Liver (tissue), 9 donors: ENCODE measurements around the gene ZP4. TPM values are rescaled to one million over a fixed set of nuclear protein-coding genes. Genes with fewer than 3 reads are reported as not detected.

Experiments
- DNase-seq: peaks from one replicate; pipeline ENCODE4 v3.0.0-alpha.2; 2017; ENCODE audit warnings: low spot score
- H3K27ac ChIP-seq, 2 donors: one replicate each; pipeline ENCODE4 v1.7.0; 2013; ENCODE audit warnings: inconsistent platforms in 2 of 2, low read length in 2 of 2, control low read depth in 1 of 2, low read depth in 1 of 2, mild to moderate bottlenecking in 1 of 2
- H3K27me3 ChIP-seq, 4 donors: one replicate each; pipeline versions ENCODE4 v1.6.1 to v1.7.0; 2013; ENCODE audit warnings: low read length in 3 of 4, inconsistent platforms in 1 of 4, mild to moderate bottlenecking in 1 of 4, moderate library complexity in 1 of 4; ENCODE audit not compliant: control insufficient read depth in 4 of 4, insufficient read depth in 4 of 4
- H3K36me3 ChIP-seq, 4 donors: one replicate each; pipeline versions ENCODE4 v1.6.1 to v1.7.0; 2013; ENCODE audit warnings: low read length in 3 of 4, mild to moderate bottlenecking in 3 of 4, low read depth in 1 of 4, moderate library complexity in 1 of 4; ENCODE audit not compliant: control insufficient read depth in 4 of 4, insufficient read depth in 3 of 4
- H3K4me1 ChIP-seq, 4 donors: one replicate each; pipeline versions ENCODE4 v1.6.1 to v1.7.0; 2013; ENCODE audit warnings: low read length in 3 of 4, mild to moderate bottlenecking in 3 of 4, moderate library complexity in 1 of 4; ENCODE audit not compliant: control insufficient read depth in 4 of 4, insufficient read depth in 4 of 4
- H3K4me3 ChIP-seq, 3 donors: one replicate each; pipeline versions ENCODE4 v1.6.1 to v1.7.0; 2013; ENCODE audit warnings: low read length in 3 of 3, control low read depth in 1 of 3, low read depth in 1 of 3, mild to moderate bottlenecking in 1 of 3
- H3K9ac ChIP-seq, 2 donors: one replicate each; pipeline ENCODE4 v1.7.0; 2013; ENCODE audit warnings: low read length in 2 of 2, mild to moderate bottlenecking in 2 of 2, moderate library complexity in 2 of 2, control low read depth in 1 of 2, low read depth in 1 of 2
- H3K9me3 ChIP-seq, 4 donors: one replicate each; pipeline versions ENCODE4 v1.6.1 to v1.7.0; 2013; ENCODE audit warnings: low read length in 3 of 4; ENCODE audit not compliant: control insufficient read depth in 4 of 4
- ATF3 ChIP-seq: IDR thresholded peaks from 2 replicates; pipeline ENCODE4 v1.6.1; 2016; ENCODE audit warnings: antibody characterized with exemption
- EGR1 ChIP-seq, 2 donors: IDR thresholded peaks; 2 replicates each; pipeline ENCODE4 v1.6.1; 2016 to 2018; ENCODE audit warnings: antibody characterized with exemption in 2 of 2, low read depth in 2 of 2
- FOXA1 ChIP-seq: IDR thresholded peaks from 2 replicates; pipeline ENCODE4 v1.6.1; 2016; ENCODE audit warnings: antibody characterized with exemption
- FOXA2 ChIP-seq: IDR thresholded peaks from 2 replicates; pipeline ENCODE4 v1.6.1; 2016; ENCODE audit warnings: antibody characterized with exemption
- GABPA ChIP-seq, 2 donors: IDR thresholded peaks in 1 of 2; conservative IDR thresholded peaks in 1 of 2; 2 replicates each; pipeline ENCODE4 v1.6.1; 2016; ENCODE audit warnings: antibody characterized with exemption in 2 of 2, mild to moderate bottlenecking in 1 of 2, moderate library complexity in 1 of 2
- HNF4G ChIP-seq: IDR thresholded peaks from 2 replicates; pipeline ENCODE4 v1.6.1; 2016; ENCODE audit warnings: antibody characterized with exemption
- JUND ChIP-seq, 2 donors: IDR thresholded peaks; 2 replicates each; pipeline ENCODE4 v1.6.1; 2016; ENCODE audit warnings: antibody characterized with exemption in 2 of 2
- NR2F2 ChIP-seq: IDR thresholded peaks from 2 replicates; pipeline ENCODE4 v1.6.1; 2016; ENCODE audit warnings: antibody characterized with exemption
- RAD21 ChIP-seq, 2 donors: IDR thresholded peaks; 2 replicates each; pipeline ENCODE4 v1.6.1; 2016; ENCODE audit warnings: antibody characterized with exemption in 2 of 2, mild to moderate bottlenecking in 2 of 2
- REST ChIP-seq: IDR thresholded peaks from 2 replicates; pipeline ENCODE4 v1.6.1; 2016; ENCODE audit warnings: antibody characterized with exemption, mild to moderate bottlenecking
- RXRA ChIP-seq, 2 donors: IDR thresholded peaks; 2 replicates each; pipeline ENCODE4 v1.6.1; 2017 to 2018; ENCODE audit warnings: antibody characterized with exemption in 2 of 2, mild to moderate bottlenecking in 1 of 2
- SP1 ChIP-seq: IDR thresholded peaks from 2 replicates; pipeline ENCODE4 v1.6.1; 2018; ENCODE audit warnings: antibody characterized with exemption, mild to moderate bottlenecking
- WGBS: extraction: QIAGEN DNeasy Blood & Tissue Kit; methylation state at CpG from one replicate; pipeline ENCODE4 v1.1.7; 2013; 5-methylcytosine and 5-hydroxymethylcytosine counted together
- polyA plus RNA-seq, 2 donors: library from polyadenylated mRNA; stranded (reverse) in 1 of 2; unstranded in 1 of 2; fragments of 200-250 nt in 1 of 2; fragments of >200 nt in 1 of 2; fragmentation: Nextera tagmentation in 1 of 2; extraction: Ambion mirVana in 1 of 2; gene quantifications; one replicate each; pipeline versions ENCODE4 v1.2.1 to v1.2.3, GENCODE V29; 2013 to 2015
- total RNA-seq, 2 donors: library from RNA; depleted of rRNA; stranded (reverse); fragments of >200 nt; gene quantifications; one replicate each; pipeline ENCODE4 v1.2.3, GENCODE V29; 2014
- TF ChIP-seq, protein P1 (sequence below): IDR thresholded peaks from 2 replicates; pipeline ENCODE4 v1.6.1; 2016; ENCODE audit warnings: antibody characterized with exemption
- TF ChIP-seq, protein P2 (sequence below): fragments of 150-350 bp; IDR thresholded peaks from 2 replicates; pipeline ENCODE4 v1.5.1; 2017; ENCODE audit warnings: improper control_type of control experiment, low read depth, low read length; ENCODE audit not compliant: missing input control
- donor health status: healthy.
- donor health status: healthy.
- donor health status: healthy.
- donor health status: healthy.
- donor health status: healthy.

ZP4 gene
- total and polyA plus RNA-seq, 4 donors: not detected

DNA sequence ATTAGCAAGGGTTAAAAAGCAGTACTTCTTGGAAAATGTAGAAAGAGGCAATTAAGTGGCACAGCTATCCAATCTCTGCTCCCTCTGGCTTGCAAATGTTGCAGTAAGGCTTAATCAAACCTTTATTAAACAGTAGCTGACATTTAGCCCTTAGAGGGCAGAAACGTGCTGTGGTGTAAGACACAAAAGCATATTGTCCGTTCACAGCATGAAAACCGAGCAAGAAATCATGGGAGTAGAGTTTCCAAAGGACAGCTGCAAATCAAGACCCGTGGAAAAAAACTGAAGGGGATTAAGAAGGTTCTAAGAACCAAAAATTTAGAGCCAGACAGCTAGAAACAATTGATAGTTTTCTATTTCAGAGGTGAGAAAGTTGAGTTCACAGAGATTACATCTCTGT lies 13.1 kb downstream of the ZP4 start:
- H3K36me3 ChIP-seq: no peaks in the 10 kb centered on the region
- no peak for TF ChIP-seq ATF3
- no peak for TF ChIP-seq FOXA1
- TF ChIP-seq JUND (IDR thresholded peaks at IDR 0.05): no peak
- no peak overlapping the region for H3K4me3 ChIP-seq
- H3K27me3 ChIP-seq: peaks cover 0 to 4% (median 1%) of the 10 kb centered on the region in 4 donors
- DNase-seq: no peak
- 49% methylated on average over 4 of the region's 4 CpGs for WGBS
- no peaks in the 10 kb centered on the region for H3K4me1 ChIP-seq
- H3K9me3 ChIP-seq: no peaks in the 10 kb centered on the region
- H3K9ac ChIP-seq: no peak overlapping the region
- no peak overlapping the region for H3K27ac ChIP-seq

DNA sequence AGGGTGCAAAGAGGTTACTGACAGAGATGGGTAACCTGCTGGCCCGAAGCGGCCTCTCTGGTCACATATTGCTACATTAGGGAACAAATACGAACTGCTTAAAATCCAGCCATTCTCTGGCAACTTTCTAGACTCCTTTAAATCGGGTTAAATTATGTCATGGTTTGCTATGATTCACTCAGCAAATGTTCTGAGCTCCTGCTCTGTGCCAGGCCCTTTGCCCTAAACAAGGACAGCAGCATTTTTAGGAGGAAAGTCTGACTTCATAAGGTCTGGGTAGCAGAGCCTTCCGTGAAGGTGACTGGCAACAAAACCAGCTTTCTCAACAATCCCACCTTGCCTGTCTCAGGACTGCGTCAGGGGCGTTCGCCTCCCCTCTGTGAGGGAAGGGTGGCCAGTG lies 15.4 kb downstream of the ZP4 start:
- WGBS: 90% methylated on average over 8 of the region's 8 CpGs
- H3K9ac ChIP-seq: no peak overlapping the region
- H3K9me3 ChIP-seq: no peaks in the 10 kb centered on the region
- TF ChIP-seq, protein P1, sequence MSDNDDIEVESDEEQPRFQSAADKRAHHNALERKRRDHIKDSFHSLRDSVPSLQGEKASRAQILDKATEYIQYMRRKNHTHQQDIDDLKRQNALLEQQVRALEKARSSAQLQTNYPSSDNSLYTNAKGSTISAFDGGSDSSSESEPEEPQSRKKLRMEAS: no peak
- TF ChIP-seq FOXA2: no peak
- TF ChIP-seq ATF3: no peak
- TF ChIP-seq SP1: no peak
- no peak for TF ChIP-seq RAD21 (IDR thresholded peaks at IDR 0.05)
- TF ChIP-seq REST: no peak
- TF ChIP-seq GABPA (IDR thresholded peaks at IDR 0.05 in 1 of 2, conservative IDR thresholded peaks at IDR 0.05 in 1 of 2): no peak
- TF ChIP-seq, protein P2, sequence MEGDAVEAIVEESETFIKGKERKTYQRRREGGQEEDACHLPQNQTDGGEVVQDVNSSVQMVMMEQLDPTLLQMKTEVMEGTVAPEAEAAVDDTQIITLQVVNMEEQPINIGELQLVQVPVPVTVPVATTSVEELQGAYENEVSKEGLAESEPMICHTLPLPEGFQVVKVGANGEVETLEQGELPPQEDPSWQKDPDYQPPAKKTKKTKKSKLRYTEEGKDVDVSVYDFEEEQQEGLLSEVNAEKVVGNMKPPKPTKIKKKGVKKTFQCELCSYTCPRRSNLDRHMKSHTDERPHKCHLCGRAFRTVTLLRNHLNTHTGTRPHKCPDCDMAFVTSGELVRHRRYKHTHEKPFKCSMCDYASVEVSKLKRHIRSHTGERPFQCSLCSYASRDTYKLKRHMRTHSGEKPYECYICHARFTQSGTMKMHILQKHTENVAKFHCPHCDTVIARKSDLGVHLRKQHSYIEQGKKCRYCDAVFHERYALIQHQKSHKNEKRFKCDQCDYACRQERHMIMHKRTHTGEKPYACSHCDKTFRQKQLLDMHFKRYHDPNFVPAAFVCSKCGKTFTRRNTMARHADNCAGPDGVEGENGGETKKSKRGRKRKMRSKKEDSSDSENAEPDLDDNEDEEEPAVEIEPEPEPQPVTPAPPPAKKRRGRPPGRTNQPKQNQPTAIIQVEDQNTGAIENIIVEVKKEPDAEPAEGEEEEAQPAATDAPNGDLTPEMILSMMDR: no peak
- no peak for TF ChIP-seq RXRA (IDR thresholded peaks at IDR 0.05)
- no peak for TF ChIP-seq JUND (IDR thresholded peaks at IDR 0.05)
- TF ChIP-seq HNF4G: no peak
- TF ChIP-seq EGR1 (IDR thresholded peaks at IDR 0.05; ENCODE audit: low read depth in 2 of 2): no peak
- no peak for TF ChIP-seq FOXA1
- no peak for TF ChIP-seq NR2F2
- DNase-seq: no peak
- H3K4me3 ChIP-seq: no peak overlapping the region
- H3K4me1 ChIP-seq: no peaks in the 10 kb centered on the region
- H3K27me3 ChIP-seq: peaks cover 0 to 4% (median 1%) of the 10 kb centered on the region in 4 donors
- no peaks in the 10 kb centered on the region for H3K36me3 ChIP-seq
- no peak overlapping the region for H3K27ac ChIP-seq
